HG02884 (cell line): ENCODE results near the gene ERC1.
"Not testable (repeated sequence)": the region's sequence is repeated elsewhere in the genome, so short reads cannot be mapped to it uniquely, and the experiment has no call there.

Source experiments
- ATAC-seq: cut with Tn5 transposase; IDR thresholded peaks from one replicate; pipeline ENCODE4 v1.9.1; 2021; ENCODE audit warnings: mild to moderate bottlenecking, moderate library complexity; ENCODE audit not compliant: unreplicated experiment

Gene ERC1

GRCh38 chr12:1117371-1117770 is 126.3 kb downstream of the ERC1 start:
- ATAC-seq, result no peak

- no peak for ATAC-seq
Observed at GRCh38 chr12:1117970-1118563, 127.0 kb downstream of the ERC1 start.

- ATAC-seq, result no peak
Observed at GRCh38 chr12:1122786-1123185, 131.8 kb downstream of the ERC1 start.

GRCh38 chr12:1126091-1126490 is 135.1 kb downstream of the ERC1 start:
- ATAC-seq, result no peak

- no peak for ATAC-seq
Observed at GRCh38 chr12:1127021-1127420, 136.0 kb downstream of the ERC1 start.

- ATAC-seq, result no peak
Observed at GRCh38 chr12:1130164-1130563, 139.1 kb downstream of the ERC1 start.

- no peak for ATAC-seq
Observed at GRCh38 chr12:1130571-1130970, 139.5 kb downstream of the ERC1 start.

GRCh38 chr12:1131811-1132224 is 140.8 kb downstream of the ERC1 start:
- ATAC-seq, result no peak

- no peak for ATAC-seq
Observed at GRCh38 chr12:1132311-1132710, 141.3 kb downstream of the ERC1 start.

GRCh38 chr12:1138691-1139090 is 147.7 kb downstream of the ERC1 start:
- ATAC-seq, result no peak

GRCh38 chr12:1146758-1147157 is 155.7 kb downstream of the ERC1 start:
- not testable (repeated sequence) for ATAC-seq

- no peak for ATAC-seq
Observed at GRCh38 chr12:1147821-1148220, 156.8 kb downstream of the ERC1 start.

GRCh38 chr12:1157046-1157445 is 166.0 kb downstream of the ERC1 start:
- ATAC-seq, result no peak

GRCh38 chr12:1161197-1161596 is 170.2 kb downstream of the ERC1 start:
- ATAC-seq, result no peak

- no peak for ATAC-seq
Observed at GRCh38 chr12:1162081-1162760, 171.2 kb downstream of the ERC1 start.

GRCh38 chr12:1167784-1168183 is 176.8 kb downstream of the ERC1 start:
- ATAC-seq, result no peak

GRCh38 chr12:1170411-1170810 is 179.4 kb downstream of the ERC1 start:
- no peak for ATAC-seq

- no peak for ATAC-seq
Observed at GRCh38 chr12:1171657-1172408, 180.8 kb downstream of the ERC1 start.

GRCh38 chr12:1173781-1174617 is 183.0 kb downstream of the ERC1 start:
- ATAC-seq, result no peak

GRCh38 chr12:1174659-1175058 is 183.6 kb downstream of the ERC1 start:
- no peak for ATAC-seq

GRCh38 chr12:1176191-1176590 is 185.2 kb downstream of the ERC1 start:
- no peak for ATAC-seq
